ENCODE measurements around the gene RUFY1. TPM values are rescaled to one million over a fixed set of nuclear protein-coding genes. Genes with fewer than 3 reads are reported as not detected.
"Not testable (repeated sequence)": the region's sequence is repeated elsewhere in the genome, so short reads cannot be mapped to it uniquely, and the experiment has no call there.

The RUFY1 gene
- total RNA-seq, 6 experiments from 2014 or later = 17.6 to 24.2 (median 19.5) TPM

- H3K4me3 ChIP-seq = peak overlapping the region in 2 of 3 donors; percentile 16 to 21
Measured at GRCh38 chr5:179534431-179534830, 15.9 kb upstream of the RUFY1 start.

DNA sequence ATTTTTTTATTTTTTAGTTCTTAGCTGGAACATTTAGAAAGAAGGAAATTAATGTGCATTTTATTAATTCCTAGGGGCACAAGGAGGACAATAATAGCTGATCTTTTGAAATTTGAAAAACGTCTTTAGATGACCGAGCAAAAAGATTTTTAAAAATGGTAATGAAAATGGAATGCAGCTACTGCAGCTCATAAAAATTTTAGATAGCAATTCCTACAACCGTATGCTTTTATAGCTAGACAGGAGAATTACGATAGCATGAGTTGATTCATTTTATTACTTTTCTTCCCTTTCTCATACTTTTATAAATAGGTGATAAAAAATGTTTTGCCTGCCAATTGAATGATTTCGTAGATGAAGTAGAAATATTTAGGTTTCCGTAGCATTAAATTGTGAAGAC is 13.7 kb upstream of the RUFY1 start:
- H3K36me3 ChIP-seq = no peaks in the 10 kb centered on the region
- H3K27ac ChIP-seq = no peak overlapping the region
- H3K4me1 ChIP-seq = no peaks in the 10 kb centered on the region
- H3K27me3 ChIP-seq = no peaks in the 10 kb centered on the region
- ATAC-seq = no peak
- 70% methylated on average over 6 of the region's 6 CpGs for WGBS (ENCODE audit: insufficient coverage, low coverage, low lambda C conversion rate, missing lambda C conversion rate)
- intact Hi-C loops (cut with DNase I) = no loop called here
- TF ChIP-seq POLR2A (IDR thresholded peaks at IDR 0.05) = no peak
- no peaks in the 10 kb centered on the region for H3K9me3 ChIP-seq
- no peak for DNase-seq
- no peak overlapping the region for H3K4me3 ChIP-seq

More at GRCh38 chr5:179534431-179534830, 15.9 kb upstream of the RUFY1 start:
- ATAC-seq (peak; percentile 66 to 79 (median 75)), DNase-seq (peak in 1 of 3 donors; percentile 29)
- H3K36me3 ChIP-seq = no peaks in the 10 kb centered on the region
- TF ChIP-seq CTCF (IDR thresholded peaks at IDR 0.05) = no peak
- TF ChIP-seq POLR2A (IDR thresholded peaks at IDR 0.05) = no peak
- intact Hi-C loops (cut with DNase I) = no loop called here
- H3K9me3 ChIP-seq = no peaks in the 10 kb centered on the region
- H3K27me3 ChIP-seq = no peaks in the 10 kb centered on the region
- no peaks in the 10 kb centered on the region for H3K4me1 ChIP-seq
- no peak overlapping the region for H3K27ac ChIP-seq
- WGBS (ENCODE audit: insufficient coverage, low coverage, low lambda C conversion rate, missing lambda C conversion rate) = 41% methylated on average over 9 of the region's 12 CpGs

DNA sequence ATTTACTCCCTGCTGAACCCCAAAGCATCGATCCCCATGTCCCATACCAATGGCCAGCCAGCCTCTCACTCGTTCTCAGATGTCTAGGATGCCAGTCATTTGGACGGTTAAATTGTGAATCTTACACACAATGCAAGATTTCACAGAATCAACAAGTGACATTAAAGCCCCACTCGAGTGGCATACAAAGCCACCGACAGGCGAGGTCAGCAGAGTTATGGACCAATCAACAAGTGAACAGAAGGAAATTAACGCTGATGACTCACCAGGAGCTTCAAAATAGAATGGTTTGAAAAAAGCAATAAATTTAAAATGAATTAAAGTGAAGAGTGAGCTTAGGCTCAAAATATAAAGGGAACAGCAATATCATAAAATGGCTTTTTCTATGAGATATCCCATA is 8.2 kb upstream of the RUFY1 start:
- no peak for TF ChIP-seq CTCF (IDR thresholded peaks at IDR 0.05)
- no peak for TF ChIP-seq POLR2A (IDR thresholded peaks at IDR 0.05)
- Histone ChIP-seq H3K27me3 (no peaks in the 10 kb centered on the region), H3K4me1 (no peaks in the 10 kb centered on the region), H3K27ac (no peak overlapping the region), H3K9me3 (no peaks in the 10 kb centered on the region), H3K36me3 (no peaks in the 10 kb centered on the region), H3K4me3 (no peak overlapping the region)
- no peak for ATAC-seq
- intact Hi-C loops (cut with DNase I) = no loop called here
- WGBS (ENCODE audit: insufficient coverage, low coverage, low lambda C conversion rate, missing lambda C conversion rate) = 86% methylated on average over 7 of the region's 7 CpGs
- DNase-seq = peak in 1 of 3 donors; percentile 6

DNA sequence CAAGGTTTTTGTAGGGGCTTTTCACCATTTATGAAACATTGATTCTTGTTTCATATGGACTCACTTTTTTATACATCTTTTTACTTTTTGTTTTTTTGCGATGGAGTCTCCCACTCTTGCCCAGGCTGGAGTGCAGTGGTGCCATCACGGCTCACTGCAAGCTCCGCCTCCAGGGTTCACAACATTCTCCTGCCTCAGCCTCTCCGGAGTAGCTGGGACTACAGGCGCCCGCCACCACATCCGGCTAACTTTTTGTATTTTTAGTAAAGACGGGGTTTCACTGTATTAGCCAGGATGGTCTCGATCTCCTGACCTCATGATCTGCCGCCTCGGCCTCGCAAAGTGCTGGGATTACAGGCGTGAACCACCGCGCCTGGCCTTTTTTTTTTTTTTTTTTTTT is 7.1 kb upstream of the RUFY1 start:
- DNase-seq = peak in 1 of 3 donors; percentile 19
- H3K27me3 ChIP-seq; H3K9me3 ChIP-seq; intact Hi-C loops (cut with DNase I); H3K4me1 ChIP-seq; H3K27ac ChIP-seq; H3K4me3 ChIP-seq; ATAC-seq; H3K36me3 ChIP-seq: not testable (repeated sequence)
- 86% methylated on average over 8 of the region's 15 CpGs for WGBS (ENCODE audit: insufficient coverage, low coverage, low lambda C conversion rate, missing lambda C conversion rate)

GRCh38 chr5:179553006-179553405 is 2.7 kb downstream of the RUFY1 start:
- no peaks in the 10 kb centered on the region for H3K9me3 ChIP-seq
- H3K27me3 ChIP-seq = no peaks in the 10 kb centered on the region
- no peak overlapping the region for H3K27ac ChIP-seq
- H3K36me3 ChIP-seq = no peaks in the 10 kb centered on the region
- no peak overlapping the region for H3K4me3 ChIP-seq
- ATAC-seq (no peak), DNase-seq (no peak)
- intact Hi-C loops (cut with DNase I) = no loop called here
- peaks cover 0 to 15% (median 1%) of the 10 kb centered on the region in 4 donors for H3K4me1 ChIP-seq
- WGBS (ENCODE audit: insufficient coverage, low coverage, low lambda C conversion rate, missing lambda C conversion rate) = 77% methylated on average over 3 of the region's 4 CpGs
- TF ChIP-seq POLR2A (IDR thresholded peaks at IDR 0.05) = no peak
- TF ChIP-seq CTCF (IDR thresholded peaks at IDR 0.05) = no peak

- intact Hi-C loops (cut with DNase I) = no loop called here
- TF ChIP-seq POLR2A (IDR thresholded peaks at IDR 0.05) (no peak), CTCF (IDR thresholded peaks at IDR 0.05) (no peak)
- Histone ChIP-seq H3K36me3 (no peaks in the 10 kb centered on the region), H3K27me3 (no peaks in the 10 kb centered on the region), H3K27ac (no peak overlapping the region), H3K4me3 (no peak overlapping the region), H3K4me1 (peaks cover 0 to 15% (median 1%) of the 10 kb centered on the region in 4 donors), H3K9me3 (no peaks in the 10 kb centered on the region)
- DNase-seq (no peak), ATAC-seq (peak in 1 of 4 donors; percentile 14)
- WGBS (ENCODE audit: insufficient coverage, low coverage, low lambda C conversion rate, missing lambda C conversion rate) = 67% methylated on average over 7 of the region's 7 CpGs
Measured at GRCh38 chr5:179553875-179554274, 3.5 kb downstream of the RUFY1 start.

Measured in right lobe of liver (tissue), 6 donors.